DLD1 (cell line): ENCODE measurements around the gene PPP1R12A.
"Not testable (repeated sequence)": the region's sequence is repeated elsewhere in the genome, so short reads cannot be mapped to it uniquely, and the experiment has no call there.

ENCODE experiments used
- in situ Hi-C: cut with HindIII; loops from 2 replicates; pipeline ENCODE4 v1.10.0; 2017; ENCODE audit warnings: low sequenced_read_pairs

PPP1R12A gene

DNA sequence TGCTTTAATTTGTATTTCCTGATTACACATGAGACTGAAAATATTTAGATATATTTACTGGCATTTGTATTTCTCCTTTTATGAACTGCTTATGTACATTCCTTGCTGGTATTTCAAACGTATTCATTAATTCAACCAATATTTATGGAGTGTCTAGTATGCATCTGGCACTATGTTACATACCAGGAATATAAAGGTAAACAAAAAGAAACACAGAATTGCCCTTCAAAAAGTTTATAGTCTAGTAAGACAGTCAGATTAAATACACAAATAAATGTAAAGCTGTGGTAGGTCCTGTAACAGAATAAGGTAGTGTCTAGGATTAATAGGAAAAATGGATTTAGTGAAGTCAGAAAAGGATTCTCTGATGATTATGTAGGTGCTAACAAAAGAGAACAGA, 87.5 kb downstream of the PPP1R12A start:
- in situ Hi-C loops, result no loop called here

DNA sequence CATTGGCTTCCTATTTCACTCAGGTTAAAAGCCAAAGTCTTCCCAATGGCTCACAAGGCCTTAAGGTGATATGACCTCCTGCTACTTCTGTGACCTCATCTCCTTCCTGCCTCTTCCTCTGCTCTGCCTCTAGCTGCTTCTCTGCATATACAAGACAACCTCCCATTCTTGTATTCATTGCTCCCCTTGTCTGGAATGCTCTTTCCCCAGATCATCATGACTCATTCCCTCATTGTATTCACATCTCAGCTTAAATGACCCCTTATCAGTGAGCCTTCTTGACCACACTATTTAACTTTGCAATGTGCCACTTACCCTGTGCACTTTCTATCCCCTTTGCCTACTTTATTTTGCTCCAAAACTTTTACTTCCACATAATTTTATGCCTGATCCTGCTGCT, 90.2 kb downstream of the PPP1R12A start:
- in situ Hi-C loops, result no loop called here

DNA sequence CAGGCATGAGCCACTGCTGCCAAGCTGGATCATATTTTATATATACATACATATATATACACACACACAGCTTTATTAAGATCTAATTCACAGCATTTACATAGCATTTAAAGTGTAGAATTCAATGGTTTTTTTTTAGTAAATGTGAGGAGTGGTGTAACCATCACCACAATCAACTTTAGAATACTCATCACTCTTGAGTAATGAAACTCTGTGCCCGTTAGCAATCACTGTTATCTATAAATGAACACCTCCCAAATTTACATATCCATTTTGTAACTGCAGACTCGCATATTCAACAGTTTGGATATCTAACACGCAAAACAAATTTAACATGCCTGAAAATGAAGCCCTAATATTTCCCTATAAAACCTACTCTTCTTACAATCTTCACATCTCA, 90.9 kb downstream of the PPP1R12A start:
- in situ Hi-C loops, result no loop called here

DNA sequence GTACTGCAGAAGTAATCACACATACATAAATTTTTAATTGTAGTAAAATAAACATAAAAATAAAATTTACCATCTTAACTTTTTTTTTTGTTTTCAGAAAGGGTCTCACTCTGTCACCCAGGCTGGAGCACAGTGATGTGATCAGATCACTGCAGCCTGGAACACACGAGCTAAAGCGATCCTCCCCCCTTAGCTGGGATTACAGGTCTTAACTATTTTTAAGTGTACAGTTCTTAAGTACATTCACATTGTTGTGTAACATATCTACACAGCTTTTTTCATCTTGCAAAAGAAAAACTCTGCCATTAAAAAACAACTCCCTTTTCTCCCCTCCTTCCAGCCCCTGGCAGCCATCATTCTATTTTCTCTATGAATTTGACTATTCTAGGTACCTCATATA, 92.3 kb downstream of the PPP1R12A start:
- in situ Hi-C loops, result no loop called here

DNA sequence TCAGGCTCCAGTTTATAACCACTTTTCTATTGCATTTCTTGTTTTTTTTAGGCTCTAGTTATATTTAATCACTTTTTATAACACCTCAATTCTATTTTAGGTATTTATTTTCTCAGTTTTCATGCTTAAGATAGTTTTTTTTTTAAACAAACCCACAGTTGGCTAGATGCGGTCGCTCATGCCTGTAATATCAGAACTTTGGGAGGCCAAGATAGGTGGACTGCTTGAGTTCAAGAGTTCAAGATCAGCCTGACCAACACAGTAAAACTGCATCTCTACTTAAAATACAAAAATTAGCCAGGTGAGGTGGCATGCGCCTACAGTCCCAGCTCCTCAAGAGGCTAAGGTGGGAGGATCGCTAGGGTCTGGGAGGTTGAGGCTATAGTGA, 93.0 kb downstream of the PPP1R12A start:
- in situ Hi-C loops, result no loop called here

DNA sequence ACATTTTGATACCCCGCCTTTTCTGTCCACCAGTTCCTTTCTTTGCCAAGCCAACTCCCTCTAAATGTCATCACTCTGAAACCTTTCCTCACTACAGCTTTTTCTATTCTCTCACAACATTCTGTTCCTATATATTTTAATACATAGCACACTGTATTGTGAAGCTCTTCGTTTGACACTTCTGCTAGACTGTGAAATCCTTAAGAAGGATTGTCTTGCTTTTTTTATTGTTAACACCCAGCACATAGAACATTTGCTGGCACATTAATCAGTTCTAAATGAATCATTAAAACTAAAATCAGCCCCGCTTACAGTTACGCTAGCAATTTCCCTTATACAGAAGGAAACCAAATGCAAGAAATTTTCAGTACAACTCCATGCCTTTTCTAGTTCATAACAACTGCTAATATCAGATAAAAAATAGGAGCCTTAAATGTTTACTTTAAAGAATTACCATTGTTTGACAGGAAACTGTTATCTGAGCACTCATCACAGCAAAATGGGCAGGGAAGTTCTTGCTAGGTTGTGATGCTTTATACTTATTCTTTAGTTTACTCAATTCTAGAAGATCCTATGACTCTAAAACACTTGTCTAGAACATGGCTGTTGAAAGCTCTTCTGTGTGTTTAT, 93.5 kb downstream of the PPP1R12A start:
- in situ Hi-C loops, result no loop called here

DNA sequence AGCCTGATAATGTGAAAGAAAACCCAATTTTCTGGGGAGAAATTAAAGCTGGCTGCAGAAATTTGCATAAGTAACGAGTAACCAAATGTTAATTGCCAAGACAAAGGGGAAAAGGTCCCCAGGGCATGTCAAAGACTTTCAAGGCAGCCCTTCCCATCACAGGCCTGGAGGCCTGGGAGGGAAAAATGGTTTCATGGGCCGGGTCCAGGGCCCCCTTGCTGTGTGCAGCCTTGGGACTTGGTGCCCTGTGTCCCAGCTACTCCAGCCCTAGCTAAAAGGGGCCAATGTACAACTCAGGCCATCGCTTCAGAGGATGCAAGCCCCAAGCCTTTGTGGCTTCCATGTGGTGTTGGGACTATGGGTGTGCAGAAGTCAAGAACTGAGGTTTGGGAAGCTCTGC, 96.5 kb downstream of the PPP1R12A start:
- in situ Hi-C loops, result no loop called here

DNA sequence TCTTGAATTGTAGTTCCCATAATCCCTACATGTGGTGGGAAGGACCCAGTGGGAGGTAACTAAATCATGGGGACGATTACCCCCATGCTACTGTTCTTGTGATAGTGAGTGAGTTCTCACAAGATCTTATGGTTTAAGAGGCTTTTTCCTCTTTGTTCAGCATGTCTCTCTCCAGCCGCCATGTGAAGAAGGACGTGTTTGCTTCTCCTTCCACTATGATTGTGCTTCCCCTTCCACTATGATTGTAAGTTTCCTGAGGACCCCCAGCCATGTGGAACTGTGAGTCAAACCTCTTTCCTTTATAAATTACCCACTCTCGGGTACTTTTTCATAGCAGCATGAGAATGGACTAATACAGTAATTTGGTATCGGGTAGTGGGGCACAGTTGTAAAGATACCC, 97.3 kb downstream of the PPP1R12A start:
- in situ Hi-C loops, result no loop called here

DNA sequence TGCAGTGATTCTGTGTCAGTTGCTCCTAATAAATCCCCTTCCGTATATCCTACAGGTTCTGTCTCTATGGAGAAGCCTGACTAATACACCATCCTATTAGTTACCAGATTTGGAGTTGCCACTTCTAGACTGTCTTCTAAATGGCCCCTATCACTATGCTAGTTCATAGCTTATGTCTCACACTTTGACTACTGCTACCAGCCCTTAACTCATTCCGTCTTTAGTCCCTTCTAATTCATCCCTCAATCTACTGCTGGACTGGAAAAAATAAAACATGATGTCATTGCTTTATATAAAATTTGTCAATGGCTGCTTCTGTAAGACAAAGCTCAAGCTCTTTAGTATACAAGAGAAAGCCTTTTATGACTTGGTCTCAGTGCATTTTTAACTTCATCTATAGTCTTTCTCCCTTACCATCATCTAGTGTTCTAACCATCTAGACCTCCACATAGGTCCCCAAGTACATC, 99.5 kb downstream of the PPP1R12A start:
- in situ Hi-C loops, result no loop called here

DNA sequence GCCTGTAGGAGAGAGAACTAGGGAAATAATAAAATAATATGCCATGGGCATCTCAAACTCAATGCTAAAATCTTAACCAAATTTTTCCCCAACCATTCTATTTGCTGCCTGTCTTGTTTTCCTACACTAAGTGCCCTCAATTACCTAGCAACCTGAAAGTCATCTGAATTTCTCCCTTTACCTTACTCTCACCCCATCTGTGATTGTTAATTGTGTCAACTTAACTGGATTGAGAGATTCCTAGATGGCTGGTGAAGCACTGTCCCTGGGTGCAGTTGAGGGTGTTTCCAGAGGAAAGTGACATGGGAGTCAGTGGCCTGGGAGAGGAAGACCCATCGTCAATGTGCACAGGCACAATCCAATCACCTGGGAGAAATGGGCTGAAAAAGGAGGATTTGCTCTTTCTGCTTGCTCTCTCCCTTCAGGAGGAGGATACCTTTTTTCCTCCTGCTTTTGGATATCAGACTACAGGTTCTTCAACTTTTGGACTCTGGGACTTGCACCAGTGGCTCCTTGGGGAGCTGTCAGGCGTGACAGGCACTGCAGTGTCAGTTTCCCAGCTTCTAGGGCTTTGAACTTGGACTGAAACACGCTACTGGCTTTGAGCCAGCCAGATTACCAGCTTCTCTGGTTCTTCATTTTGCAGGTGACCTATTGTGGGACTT, 100.1 kb downstream of the PPP1R12A start:
- in situ Hi-C loops, result no loop called here

DNA sequence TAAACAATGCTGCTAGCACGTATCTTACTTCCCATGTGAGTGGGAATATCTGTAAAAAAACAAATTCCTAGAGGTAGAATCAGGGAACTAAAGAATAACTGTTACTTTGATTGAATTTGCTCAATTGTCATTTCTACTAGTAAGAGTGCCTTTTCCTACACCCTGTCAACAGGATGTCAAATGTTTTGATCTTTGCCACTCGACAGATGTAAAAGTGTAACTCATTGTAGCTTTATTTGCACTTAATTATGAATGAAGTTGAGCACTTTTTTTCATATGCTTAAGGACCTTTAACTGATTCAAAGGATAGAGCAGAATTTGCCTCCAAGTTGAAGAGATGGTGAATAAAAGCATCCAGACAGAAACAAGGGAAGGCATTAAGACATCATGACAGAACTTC, 104.5 kb downstream of the PPP1R12A start:
- in situ Hi-C loops, result no loop called here

DNA sequence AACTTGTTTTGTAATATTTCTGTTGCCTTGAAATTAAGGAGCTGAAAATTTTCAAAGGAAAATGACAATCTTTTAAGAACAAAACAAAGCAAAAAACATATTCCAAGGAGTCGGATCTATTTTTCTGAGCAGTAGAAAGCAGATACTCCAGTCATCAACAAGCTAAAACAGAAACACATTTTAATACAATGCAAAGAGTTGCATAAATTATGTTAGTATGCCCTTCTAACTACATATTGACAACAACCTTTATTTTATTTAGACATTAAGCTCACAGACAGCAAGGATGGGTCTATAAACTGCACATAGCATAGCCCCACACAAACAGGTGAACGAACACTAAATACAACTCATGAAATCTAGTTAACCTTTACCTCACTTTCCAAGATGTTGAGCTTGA, 106.0 kb downstream of the PPP1R12A start:
- in situ Hi-C loops, result no loop called here

DNA sequence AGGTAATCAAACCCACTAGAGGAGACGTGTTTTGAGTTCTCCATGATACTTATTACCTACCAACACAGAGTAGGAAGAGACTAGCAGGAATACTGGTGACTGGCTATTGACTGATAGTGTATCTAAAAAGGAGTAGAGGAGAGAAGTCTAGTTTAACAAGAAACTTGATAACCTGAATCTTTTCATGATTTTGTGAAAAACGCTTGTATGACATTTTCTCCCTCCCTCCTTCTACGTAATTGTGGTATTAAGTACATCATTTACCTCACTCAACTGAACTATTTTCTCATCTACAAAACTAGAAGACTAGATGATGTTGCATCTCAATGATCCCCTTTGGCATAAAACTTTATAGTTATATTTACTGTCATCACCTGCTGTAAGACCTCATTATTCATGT, 107.4 kb downstream of the PPP1R12A start:
- in situ Hi-C loops, result no loop called here

DNA sequence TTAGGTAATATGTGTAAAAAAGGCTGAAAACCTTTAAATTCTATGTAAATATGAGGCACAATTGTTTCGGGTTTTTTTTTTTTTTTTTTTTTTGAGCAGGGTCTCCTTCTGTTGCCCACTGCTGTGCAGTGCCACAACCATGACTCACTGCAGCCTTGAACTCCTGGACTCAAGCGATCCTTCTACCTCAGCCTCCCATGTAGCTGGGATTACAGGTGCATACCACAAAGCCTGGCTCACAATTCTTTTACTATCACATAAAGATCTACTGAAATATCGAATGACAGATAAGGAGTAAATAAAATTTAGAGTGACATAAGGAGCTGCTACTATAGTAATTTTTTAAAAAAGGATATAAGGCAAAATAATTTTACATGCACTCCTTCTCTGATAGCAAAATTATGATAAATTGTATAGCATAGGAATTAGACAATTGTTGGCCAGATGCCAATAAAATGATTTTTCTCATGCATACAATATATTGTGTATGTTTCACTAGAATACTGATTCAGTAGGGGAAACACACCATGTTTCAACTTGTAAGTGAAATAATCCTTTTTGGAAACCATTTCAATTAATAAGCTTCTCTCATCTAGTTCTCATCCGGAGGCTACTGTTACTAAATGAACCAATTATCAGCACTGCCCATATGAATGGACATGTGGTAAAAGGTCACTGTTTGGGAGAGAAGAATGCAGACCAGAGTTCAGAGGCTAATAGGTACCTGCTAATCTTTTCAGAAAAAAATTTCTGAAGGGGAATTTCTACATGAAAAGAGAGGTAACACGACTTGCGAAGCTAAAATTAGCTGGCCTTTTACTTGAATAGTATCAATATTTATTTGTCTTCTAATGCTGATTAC, 108.4 kb downstream of the PPP1R12A start:
- in situ Hi-C loops, result no loop called here

DNA sequence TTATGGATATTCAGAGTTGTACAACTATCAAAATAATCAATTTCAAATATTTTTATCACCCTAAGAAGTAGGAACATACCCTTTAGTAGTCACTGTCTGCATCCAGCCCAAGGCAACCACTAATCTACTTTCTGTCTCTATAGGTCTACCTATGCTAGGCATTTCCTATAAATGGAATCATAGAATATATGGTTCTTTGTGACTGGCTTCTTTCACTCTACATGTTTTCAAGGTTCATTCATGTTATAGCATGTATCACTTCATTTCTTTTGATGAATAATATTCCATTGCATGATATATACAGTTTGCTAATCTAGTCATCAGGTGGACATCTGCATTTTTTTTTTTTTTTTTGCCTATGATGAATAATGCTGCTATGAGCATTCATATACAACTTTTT, 112.4 kb downstream of the PPP1R12A start:
- in situ Hi-C loops, result no loop called here

DNA sequence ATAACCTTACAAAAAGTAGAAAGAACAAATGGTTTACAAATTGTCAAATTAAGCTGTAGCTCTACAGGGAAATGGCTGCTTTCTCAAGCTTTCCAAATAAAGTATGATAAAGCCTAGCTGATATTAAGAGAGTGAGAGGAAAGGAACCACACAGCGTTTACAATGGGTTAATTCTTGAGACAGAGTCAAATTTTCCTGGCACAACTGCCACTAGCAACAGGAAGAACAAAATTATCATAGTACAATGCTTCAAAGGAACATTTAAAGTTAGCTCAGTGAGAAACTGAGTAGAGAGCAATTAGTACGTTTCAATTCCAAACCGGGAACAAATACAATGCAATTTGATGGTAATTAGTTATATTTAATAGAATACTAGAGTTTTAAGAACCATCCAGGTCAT, 116.0 kb downstream of the PPP1R12A start:
- in situ Hi-C loops, result no loop called here

DNA sequence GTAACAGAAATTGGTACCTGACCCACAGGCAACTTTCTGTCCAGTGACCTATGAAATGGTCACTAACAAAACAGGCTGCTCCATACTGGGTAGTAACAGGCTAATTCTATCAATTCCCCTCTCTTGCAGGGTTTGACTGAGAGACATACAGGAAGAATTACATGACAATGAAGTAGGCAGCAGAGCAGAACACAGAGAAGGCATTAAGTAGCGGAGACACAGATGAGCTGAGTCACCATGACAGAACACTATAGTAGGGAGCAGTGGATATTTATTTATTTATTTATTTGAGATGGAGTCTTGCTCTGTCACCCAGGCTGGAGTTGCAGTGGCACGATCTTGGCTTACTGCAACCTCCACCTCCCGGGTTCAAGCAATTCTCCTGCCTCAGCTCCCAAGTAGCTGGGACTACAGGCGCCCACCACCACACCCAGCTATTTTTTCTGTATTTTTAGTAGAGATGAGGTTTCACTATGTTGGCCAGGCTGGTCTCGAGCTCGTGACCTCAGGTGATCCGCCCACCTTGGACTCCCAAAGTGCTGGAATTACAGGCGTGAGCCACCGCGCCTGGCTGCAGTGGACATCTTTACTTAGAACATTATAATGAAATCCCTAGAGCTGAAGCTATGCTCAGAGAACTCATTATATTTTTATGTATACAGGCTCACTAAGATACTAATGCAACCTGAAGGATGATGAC, 150.4 kb downstream of the PPP1R12A start:
- in situ Hi-C loops, result not testable (repeated sequence)

DNA sequence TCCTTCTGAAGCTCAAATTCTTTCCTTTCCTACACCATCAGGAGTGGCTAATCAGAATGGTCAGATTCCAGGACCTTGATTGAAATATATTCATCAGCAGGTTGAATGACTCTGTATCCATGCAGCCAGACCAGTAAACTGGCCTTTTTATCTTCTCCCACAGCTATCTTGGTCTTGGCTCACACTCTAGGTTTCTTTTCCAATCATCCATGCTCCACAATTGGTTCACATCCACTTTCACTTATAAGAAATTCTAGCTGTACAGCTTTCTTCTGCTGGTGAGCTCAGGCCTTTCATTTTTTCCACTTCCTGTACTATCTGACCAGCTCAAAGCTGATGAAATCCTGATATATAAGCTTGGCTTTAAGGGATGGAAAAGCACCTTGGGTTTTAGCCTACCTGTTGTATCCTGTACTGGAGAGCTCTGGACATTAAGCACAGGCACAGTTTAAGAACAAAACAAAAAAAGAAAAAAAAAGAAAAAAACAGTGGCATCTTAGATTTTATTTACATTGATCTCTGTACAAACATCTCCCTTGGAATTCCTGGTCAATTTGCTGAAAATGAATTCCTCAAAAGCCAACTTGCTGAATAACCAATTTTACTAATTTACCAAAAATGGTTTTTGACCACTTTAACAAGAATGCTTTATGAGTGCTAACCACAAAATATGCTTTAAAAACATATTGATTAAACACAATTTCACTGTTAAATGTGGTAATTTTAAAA, 152.6 kb downstream of the PPP1R12A start:
- in situ Hi-C loops, result no loop called here

DNA sequence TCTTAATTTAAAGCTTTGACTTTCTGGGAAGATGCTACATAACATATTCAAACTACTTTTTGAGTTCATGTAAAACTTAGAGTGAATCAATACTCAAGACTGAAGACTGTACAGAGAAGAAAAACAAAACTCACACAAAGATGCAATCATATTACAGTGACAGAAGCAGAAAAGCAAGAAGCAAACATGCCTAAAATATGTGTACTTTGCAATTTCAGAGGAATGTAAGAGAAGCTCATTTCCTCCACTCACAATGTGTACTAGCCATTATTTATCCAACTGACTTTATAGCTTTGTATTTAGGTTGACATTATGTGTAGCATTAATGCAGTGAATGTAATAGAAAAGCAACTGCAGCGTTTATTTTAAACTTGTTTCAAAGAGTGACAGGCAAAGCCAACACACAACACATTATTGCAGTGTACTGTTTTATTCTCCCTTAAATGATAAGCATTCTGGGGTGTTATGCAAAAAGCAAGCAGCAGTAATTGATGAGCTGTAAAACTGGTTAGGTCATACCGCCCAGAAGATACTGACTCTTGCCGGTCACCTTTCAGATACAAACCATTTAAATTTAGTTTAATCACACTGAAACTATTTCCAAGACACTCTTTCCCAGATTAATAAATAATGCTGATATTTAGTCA, 156.0 kb downstream of the PPP1R12A start:
- in situ Hi-C loops, result no loop called here

DNA sequence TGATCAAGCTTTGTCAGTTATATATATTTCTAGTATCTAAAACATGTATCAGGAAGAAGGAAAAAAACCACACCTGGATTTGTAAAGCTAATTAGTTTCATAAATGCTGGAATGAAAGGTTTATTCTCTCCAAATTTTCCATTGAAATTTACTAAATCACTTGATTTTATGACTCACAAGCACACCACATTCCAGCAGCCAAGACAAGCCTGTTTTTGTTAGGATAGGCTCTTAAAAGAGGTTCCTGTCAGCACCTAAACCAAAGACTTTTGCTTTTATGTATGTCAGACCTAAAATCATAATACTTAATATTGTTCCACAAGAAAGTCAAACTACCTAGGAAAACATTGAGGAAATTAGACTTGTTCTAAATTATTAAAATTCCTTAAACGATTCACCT, 158.8 kb downstream of the PPP1R12A start:
- in situ Hi-C loops, result no loop called here
